ENCODE measurements around the gene STX1A. TPM values are rescaled to one million over a fixed set of nuclear protein-coding genes. Genes with fewer than 3 reads are reported as not detected.
"Not testable (repeated sequence)": the region's sequence is repeated elsewhere in the genome, so short reads cannot be mapped to it uniquely, and the experiment has no call there.

Gene STX1A
- polyA plus RNA-seq, 4 donors = 7.3 to 11.2 (median 8.8) TPM

DNA sequence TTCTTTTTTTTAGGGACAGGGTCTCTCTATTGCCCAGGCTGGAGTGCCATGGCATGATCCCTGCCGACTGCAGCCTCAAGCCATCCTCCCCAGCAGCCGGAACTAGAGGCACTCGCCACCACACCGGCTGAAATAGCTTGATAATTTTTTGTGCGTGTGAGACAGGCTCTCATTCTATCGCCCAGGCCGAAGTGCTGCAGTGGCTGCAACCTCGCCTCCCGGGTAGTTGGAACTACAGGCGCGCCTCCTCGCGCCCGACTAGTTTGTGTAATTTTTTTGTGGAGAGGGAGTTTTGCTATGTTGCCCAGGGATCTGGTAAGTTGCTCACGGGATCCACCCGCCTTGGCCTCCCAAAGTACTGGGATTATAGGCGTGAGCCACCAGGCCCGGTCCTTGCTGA lies 34.2 kb downstream of the STX1A start:
- DNase-seq (ENCODE audit: low read depth in 4 of 4, low spot score in 3 of 4) = no peak

DNA sequence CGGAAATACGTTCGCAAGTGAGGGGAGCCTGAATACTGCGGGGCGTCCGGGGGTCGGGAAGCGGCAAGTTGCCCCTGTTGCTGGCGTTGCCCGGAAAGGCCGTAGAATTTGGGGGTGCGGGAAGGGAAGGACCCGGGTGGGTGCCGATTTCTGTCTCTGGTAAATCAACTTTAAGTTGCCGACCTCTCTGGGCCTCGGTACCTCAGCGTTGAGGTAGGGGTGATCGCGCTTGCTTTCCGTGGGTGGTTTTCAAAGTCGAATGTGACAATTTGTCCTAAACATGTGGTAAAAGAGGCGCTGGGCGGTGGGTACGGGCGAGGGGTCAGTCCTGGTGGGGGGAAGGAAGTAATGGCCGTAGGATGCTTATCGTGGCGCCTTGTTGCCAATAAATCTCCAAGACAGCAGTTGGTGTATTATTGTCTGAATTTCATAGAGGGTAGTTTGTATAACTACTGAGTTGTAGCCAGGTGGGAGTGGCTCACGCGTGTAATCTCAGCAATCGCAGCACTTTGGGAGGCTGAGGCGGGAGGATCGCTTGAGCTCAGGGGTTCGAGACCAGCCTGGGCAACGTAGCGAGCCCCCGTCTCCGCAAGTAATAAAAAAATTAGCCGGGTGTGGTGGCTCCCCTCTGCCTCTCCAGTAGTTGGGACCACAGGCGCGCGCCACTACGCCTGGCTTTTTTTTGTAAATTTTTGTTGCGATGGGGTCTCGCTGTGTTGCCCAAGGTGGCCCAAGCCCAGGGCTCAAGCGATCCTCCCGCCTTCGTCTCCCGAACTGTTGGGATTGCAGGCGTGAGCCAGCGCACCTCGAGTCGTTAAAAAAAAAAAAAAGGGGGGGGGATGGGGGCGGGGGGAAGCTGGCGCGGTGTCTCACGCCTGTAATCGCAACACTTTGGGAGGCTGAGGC lies 35.4 kb downstream of the STX1A start:
- DNase-seq (ENCODE audit: low read depth in 4 of 4, low spot score in 3 of 4) = no peak

DNA sequence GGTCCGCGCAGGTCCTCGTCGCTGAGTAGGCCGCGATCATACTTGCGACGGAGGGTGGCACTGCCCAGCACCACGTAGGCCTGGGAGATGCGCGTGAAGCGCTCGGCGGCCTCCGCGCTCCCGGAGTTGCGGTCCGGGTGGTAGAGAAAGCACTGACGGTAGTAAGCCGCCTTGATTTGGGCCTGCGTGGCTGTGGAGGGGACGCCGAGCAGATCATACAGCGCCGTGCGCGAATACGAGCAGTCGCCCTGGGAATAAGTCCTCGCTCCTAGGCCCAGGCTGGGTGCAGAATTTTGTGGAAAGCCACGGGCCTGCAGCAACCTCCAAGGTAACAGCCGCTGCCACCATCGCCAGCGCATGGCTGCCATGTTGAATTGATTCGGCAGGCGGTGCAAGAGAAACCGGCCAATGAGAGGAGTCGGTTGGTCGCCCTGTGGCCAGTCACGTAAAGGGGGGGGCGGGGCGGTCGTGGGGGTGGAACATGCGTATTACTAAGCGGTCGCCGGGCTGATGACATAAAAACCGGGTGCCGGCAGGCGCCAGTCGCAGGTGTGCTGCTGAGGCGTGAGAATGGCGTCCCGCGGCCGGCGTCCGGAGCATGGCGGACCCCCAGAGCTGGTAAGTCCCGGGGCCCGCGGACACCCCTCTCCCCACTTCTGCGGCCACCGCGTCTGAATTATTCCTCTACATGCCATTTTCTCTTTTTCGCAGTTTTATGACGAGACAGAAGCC lies 36.2 kb downstream of the STX1A start, which contains the start of the genes BUD23 and DNAJC30:
Gene BUD23, plus strand, starts transcription at position 542 of the 732 bp plus-strand sequence. Its CDS starts 29 bp downstream, at position 571.
Gene DNAJC30, minus strand, starts transcription at position 398 of the 732 bp plus-strand sequence. Its CDS starts 30 bp downstream, at position 368.
- peak; percentile 86 to 90 (median 87) for DNase-seq (ENCODE audit: low read depth in 4 of 4, low spot score in 3 of 4)

DNA sequence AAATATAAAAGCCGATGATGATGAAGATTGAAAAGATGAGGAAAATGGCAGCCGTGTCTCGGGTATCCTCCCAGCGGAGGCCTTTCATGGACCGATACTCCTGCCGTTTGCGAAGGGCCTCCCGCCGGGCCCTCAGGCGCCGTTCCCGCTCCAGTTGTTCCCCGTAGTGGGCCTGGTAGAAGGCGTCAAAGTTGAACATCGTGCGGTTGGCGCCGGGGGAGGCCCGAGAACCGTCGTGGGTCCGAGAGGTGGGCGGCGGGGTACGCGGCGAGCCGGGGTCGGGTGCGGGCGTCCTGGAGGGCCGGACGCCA lies 36.8 kb downstream of the STX1A start:
- DNase-seq (ENCODE audit: low read depth in 4 of 4, low spot score in 3 of 4) = no peak

DNA sequence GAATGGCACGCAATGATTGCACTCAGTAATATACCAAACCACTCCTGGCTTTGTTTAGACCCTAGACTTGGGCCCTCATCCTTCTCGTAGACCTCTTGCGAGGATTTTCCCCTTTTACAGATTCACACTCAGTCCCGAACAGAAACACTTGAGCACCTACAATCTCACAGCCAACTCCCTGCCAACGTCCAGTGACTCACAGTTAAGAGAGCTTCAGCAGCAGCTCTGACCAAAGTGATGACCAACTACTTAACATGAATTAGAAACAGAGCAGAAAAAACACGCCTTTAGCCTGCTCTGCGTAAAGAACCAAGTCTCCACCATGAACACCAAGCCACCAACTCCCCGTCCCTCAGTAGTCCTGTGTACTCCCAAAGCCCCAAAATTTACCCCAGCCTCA lies 38.4 kb downstream of the STX1A start:
- DNase-seq (ENCODE audit: low read depth in 4 of 4, low spot score in 3 of 4) = no peak

- no peak for DNase-seq (ENCODE audit: low read depth in 4 of 4, low spot score in 3 of 4)
These were observed 39.0 kb downstream of the STX1A start for GRCh38 chr7:73680501-73680900.

DNA sequence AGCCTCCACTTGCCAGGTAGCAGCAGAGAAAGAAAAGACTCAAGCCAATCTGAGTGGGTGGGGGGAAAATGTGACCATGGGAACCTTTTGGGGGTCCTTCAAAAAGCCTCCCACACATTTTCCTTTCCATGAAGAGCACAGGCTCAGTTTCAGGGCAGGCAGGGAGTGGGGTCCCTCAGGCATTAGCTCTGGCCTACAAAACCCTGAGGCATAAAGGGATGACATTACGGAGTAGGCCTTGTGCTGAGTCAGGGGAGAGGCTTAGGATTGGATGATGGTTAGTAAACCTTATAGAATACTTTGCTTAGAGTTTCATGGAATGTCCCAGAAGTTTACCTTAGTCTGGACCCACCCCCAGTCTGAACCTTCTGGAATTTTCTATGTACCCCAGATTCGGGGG lies 39.8 kb downstream of the STX1A start:
- DNase-seq (ENCODE audit: low read depth in 4 of 4, low spot score in 3 of 4) = no peak

DNA sequence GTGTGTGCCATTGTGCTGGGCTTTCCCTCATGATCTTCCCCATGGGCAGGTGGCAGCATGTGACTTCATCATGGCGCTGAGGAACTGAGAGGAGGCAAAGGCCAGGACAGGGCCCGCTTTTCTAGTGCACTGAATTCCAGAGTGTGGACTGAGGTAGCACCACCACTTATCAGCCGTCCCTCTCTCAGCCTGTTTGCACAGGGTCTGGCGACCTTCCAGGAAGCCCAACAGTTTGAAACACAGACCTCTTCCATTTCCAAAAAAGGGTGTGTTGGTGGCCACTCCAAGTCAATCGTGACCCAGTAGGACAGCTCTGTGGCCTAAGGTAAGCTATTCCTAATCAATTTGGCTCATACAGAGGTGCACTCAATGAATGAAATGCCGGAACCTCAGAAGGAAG lies 40.6 kb downstream of the STX1A start:
- DNase-seq (ENCODE audit: low read depth in 4 of 4, low spot score in 3 of 4) = no peak

DNA sequence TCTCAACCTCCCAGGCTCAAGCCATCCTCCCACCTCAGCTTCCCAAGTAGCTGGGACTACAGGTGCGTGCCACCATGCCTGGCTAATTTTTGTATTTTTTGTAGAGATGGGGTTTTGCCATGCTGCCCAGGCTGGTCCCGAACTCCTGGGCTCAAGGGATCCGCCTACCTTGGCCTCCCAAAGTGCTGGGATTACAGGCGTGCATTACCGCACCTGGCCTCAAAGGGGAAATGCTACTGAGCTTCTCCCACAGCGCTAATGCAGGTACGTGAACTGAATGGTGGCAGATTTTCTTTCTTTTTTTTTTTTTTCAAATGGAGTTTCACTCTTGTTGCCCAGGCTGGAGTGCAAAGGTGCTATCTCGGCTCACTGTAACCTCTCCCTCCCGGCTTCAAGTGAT lies 43.4 kb downstream of the STX1A start:
- not testable (repeated sequence) for DNase-seq (ENCODE audit: low read depth in 4 of 4, low spot score in 3 of 4)

GRCh38 chr7:73674468-73675124 lies 44.9 kb downstream of the STX1A start:
- no peak for DNase-seq (ENCODE audit: low read depth in 4 of 4, low spot score in 3 of 4)

DNA sequence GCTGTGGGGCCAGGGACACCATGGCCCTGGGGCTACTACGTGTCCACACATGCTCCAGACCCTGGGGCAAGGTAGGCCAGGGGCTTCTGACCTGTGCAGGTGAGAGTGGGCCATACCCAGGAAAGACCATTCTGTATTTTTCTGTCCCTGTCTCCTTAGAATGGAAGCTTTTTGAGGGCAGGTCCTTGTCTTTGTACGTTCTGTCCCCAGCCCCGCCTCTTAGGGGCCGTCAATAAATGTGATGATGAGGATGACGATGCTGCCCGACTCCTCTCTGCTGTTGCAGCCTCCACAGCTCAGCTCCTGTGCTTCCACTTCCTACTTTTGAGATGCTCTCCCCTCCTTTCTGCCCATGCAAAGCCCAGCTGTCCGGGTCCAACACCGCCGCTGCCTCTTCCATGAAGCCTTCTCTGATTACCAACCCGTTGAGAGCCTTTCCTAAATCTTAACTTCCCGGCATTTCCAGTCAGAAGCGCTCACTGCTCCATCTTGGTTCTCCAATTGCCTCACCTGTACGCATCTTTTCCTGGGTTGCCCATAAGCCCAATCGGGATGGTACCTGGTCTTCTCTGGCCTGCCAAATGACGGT lies 47.5 kb downstream of the STX1A start:
- no peak for DNase-seq (ENCODE audit: low read depth in 4 of 4, low spot score in 3 of 4)

GRCh38 chr7:73671322-73671661 lies 48.2 kb downstream of the STX1A start:
- DNase-seq (ENCODE audit: low read depth in 4 of 4, low spot score in 3 of 4) = no peak

GRCh38 chr7:73669858-73670385 lies 49.5 kb downstream of the STX1A start:
- no peak for DNase-seq (ENCODE audit: low read depth in 4 of 4, low spot score in 3 of 4)

GRCh38 chr7:73669288-73669701 lies 50.2 kb downstream of the STX1A start:
- no peak for DNase-seq (ENCODE audit: low read depth in 4 of 4, low spot score in 3 of 4)

GRCh38 chr7:73668886-73669230 lies 50.6 kb downstream of the STX1A start:
- no peak for DNase-seq (ENCODE audit: low read depth in 4 of 4, low spot score in 3 of 4)

DNA sequence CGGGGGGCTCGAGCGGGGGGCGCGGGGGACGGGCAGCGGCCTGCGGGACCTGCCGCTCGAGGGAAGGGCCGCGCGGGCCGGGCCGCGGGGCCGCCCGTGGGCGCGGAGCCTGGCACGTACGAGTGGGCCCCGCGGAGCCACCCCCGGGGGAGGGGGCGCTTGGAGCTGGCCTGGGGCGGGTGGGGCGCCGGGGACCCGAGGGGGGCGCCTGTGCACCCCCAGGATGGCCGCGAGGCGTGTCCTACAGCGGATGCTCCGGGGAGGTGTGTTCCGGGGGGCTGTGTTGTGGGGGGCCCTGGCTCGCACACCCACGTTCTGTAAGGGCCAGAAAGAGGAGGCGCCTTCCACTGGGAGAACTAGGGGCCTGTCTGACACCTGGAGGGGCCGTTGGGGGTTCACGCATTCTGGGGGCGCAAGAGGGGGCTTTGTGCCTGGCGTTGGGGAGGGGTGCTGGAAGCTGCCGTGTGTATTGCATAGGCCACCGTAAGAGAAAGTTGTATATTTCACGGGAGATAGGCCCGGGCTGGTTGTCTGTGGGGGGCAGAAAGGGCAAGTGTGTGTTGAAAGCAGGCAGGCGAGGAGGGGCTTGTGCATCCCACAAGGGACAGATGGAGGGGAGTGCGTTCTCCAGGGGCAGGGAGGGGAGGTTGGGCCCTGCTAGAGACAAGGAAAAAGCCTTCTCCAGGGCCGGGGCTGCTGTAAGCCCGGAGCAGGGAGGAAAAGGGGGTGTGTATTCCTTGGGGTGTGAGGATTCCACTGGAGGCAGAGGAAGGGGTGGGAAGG lies 51.2 kb downstream of the STX1A start:
- DNase-seq (ENCODE audit: low read depth in 4 of 4, low spot score in 3 of 4) = peak in 1 of 4 donors; percentile 34

DNA sequence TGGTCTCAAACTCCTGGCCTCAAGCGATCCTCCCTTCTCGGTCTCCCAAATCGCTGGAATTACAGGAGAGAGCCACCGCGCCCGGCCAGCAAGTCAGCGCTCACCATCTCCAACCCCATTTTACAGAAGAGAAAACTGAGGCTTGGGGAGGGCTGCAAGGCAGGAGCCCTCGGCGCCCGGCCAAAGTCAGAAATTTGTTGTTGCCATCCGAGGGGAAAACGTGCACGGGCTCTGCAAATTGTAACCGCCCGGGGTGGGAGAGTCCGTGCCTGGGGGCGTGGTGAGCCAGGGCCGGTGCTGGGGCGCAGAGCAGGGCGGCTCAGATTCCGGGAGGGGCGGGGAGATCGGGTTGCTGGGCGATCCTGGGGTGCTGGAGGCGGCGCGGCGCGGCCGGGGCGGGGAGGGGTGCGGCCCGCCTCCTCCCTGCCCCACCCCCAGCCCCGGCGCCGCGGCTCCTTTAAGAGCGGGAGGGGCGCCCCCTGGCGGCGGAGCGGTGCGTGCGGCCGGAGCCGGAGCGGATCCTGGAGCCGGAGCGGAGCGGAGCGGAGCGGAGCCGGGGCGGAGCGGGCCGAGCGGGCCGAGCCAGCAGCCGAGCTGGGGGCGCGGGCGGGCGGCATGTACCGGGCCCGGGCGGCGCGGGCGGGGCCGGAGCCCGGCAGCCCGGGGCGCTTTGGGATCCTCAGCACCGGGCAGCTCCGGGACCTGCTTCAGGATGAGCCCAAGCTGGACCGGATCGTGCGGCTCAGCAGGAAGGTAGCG lies 51.9 kb downstream of the STX1A start, which contains the start of gene VPS37D:
Gene VPS37D, plus strand, starts transcription at position 488 of the 759 bp plus-strand sequence. Its CDS starts 128 bp downstream, at position 616.
- peak; percentile 73 to 87 (median 82) for DNase-seq (ENCODE audit: low read depth in 4 of 4, low spot score in 3 of 4)

DNA sequence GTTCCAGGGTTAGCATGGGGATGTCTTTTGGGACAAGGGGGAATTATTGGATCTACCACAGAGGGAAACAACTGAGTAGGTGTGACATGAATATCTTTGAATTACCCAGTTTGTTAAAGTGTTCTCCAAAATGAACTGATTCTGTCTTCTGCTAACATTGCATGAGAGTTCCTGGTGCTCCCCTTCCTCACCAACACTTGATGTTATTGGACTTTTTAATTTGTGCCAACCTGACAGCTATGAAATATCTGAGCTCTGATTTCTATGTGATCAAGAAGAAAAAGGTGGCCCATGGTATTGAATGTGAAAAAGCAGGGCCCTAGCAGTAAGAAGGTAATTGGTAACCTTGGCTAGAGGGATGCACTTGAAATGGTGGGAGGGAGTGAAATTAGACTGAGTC lies 56.4 kb downstream of the STX1A start:
- no peak for DNase-seq (ENCODE audit: low read depth in 4 of 4, low spot score in 3 of 4)

- not testable (repeated sequence) for DNase-seq (ENCODE audit: low read depth in 4 of 4, low spot score in 3 of 4)
These were observed 58.9 kb downstream of the STX1A start for GRCh38 chr7:73660594-73660993.
